HCT116 (cell line): Measurements from ENCODE around the gene OSBPL1A. TPM values are rescaled to one million over a fixed set of nuclear protein-coding genes. Genes with fewer than 3 reads are reported as not detected.

Experiments
- ATAC-seq: fragments of 200-7000 bp; cut with Tn5 transposase; 2 replicates; pipeline ENCODE4 v1.9.1; 2020; ENCODE audit warnings: mild to moderate bottlenecking, moderate library complexity
- BruUV-seq: library from RNA; stranded (reverse); fragments of 400-500 nt; replicated peaks from 2 replicates; lab custom pipeline; 2021; lab: Mats Ljungman, UMichigan
- CTCF ChIA-PET: fragments of 300-600 bp; sonication (Branson Sonifier 250); formaldehyde crosslinking; loops from one replicate; lab custom pipeline; 2021; ENCODE audit warnings: antibody characterized with exemption; lab: Charles Lee
- POLR2A ChIA-PET: fragments of 300-600, 350-600 bp; sonication (Branson Sonifier 250); formaldehyde crosslinking; loops from one replicate; lab custom pipeline; 2021; ENCODE audit warnings: antibody characterized with exemption; lab: Charles Lee
- RAD21 ChIA-PET, 2 experiments: fragments of 300-600 bp; sonication (Branson Sonifier 250); formaldehyde crosslinking; loops; one replicate each; lab custom pipeline; 2023; ENCODE audit warnings: low total read pairs in 2 of 2; ENCODE audit not compliant: uncharacterized antibody in 2 of 2, unreplicated experiment in 2 of 2, low non-redundant PET in 1 of 2; lab: Charles Lee
- DNase-seq: peaks from one replicate; pipeline ENCODE4 v3.0.0-alpha.2; 2010; ENCODE audit warnings: low read depth, low spot score
- H2AFZ ChIP-seq: fragments of 200-600 bp; shearing (Covaris generic), sonication (generic); 2 replicates; pipeline ENCODE4 v1.6.1; 2017; ENCODE audit warnings: low read depth, mixed run types, mixed read lengths, antibody characterized with exemption, low read length; ENCODE audit not compliant: poor library complexity, severe bottlenecking
- H3K27ac ChIP-seq: 2 replicates; pipeline ENCODE4 v1.5.1; 2012; ENCODE audit warnings: low read depth, low read length
- H3K27me3 ChIP-seq: fragments of 200-600 bp; sonication (generic); 2 replicates; pipeline ENCODE4 v1.6.1; 2016; ENCODE audit warnings: mixed run types, low read length, mixed read lengths; ENCODE audit not compliant: insufficient read depth
- H3K36me3 ChIP-seq, 2 experiments: fragments of 200-500 bp in 1 of 2; fragments of 200-600 bp in 1 of 2; sonication (Bioruptor generic) in 1 of 2; sonication (generic) in 1 of 2; 2 replicates each; pipeline versions ENCODE4 v1.5.1 to v1.6.1; 2014 to 2016; ENCODE audit warnings: low read length in 2 of 2, inconsistent platforms in 1 of 2, mixed read lengths in 1 of 2, mixed run types in 1 of 2; ENCODE audit not compliant: insufficient read depth in 2 of 2, control insufficient read depth in 1 of 2
- H3K4me1 ChIP-seq, 2 experiments: fragments of 200-600 bp in 1 of 2; sonication (generic) in 1 of 2; 2 replicates each; pipeline versions ENCODE4 v1.5.1 to v1.6.1; 2012 to 2017; ENCODE audit warnings: low read length in 2 of 2, inconsistent platforms in 1 of 2, mild to moderate bottlenecking in 1 of 2, mixed read lengths in 1 of 2, mixed run types in 1 of 2, moderate library complexity in 1 of 2; ENCODE audit not compliant: insufficient read depth in 2 of 2, control insufficient read depth in 1 of 2
- H3K4me2 ChIP-seq: fragments of 200-600 bp; sonication (generic); 2 replicates; pipeline ENCODE4 v1.6.1; 2017; ENCODE audit warnings: mixed run types, low read length, mixed read lengths
- H3K4me3 ChIP-seq, 2 experiments: fragments of 200-600 bp in 1 of 2; sonication (generic) in 1 of 2; replicated peaks in 1 of 2; 2 replicates each; pipeline ENCODE4 v1.5.1; 2011 to 2016; ENCODE audit warnings: low read length in 2 of 2, control low read depth in 1 of 2, low read depth in 1 of 2, mild to moderate bottlenecking in 1 of 2, mixed read lengths in 1 of 2, mixed run types in 1 of 2
- H3K79me2 ChIP-seq: fragments of 200-600 bp; sonication (generic); 2 replicates; pipeline ENCODE4 v1.6.1; 2017; ENCODE audit warnings: mild to moderate bottlenecking, mixed run types, low read length, moderate library complexity, mixed read lengths; ENCODE audit not compliant: insufficient read depth
- H3K9ac ChIP-seq: fragments of 200-600 bp; sonication (generic); 2 replicates; pipeline ENCODE4 v1.6.1; 2016; ENCODE audit warnings: low read length, mixed read lengths
- H3K9me2 ChIP-seq: fragments of 200-600 bp; sonication (generic), shearing (Covaris generic); 2 replicates; pipeline ENCODE4 v1.6.1; 2017; ENCODE audit warnings: mixed run types, mild to moderate bottlenecking, moderate library complexity; ENCODE audit not compliant: insufficient read depth
- H3K9me3 ChIP-seq, 2 experiments: fragments of 200-500 bp in 1 of 2; fragments of 200-600 bp in 1 of 2; sonication (Bioruptor generic) in 1 of 2; sonication (generic) in 1 of 2; 2 replicates each; pipeline ENCODE4 v1.6.1; 2014 to 2017; ENCODE audit warnings: low read length in 2 of 2, mixed read lengths in 2 of 2, inconsistent platforms in 1 of 2, low read depth in 1 of 2, mild to moderate bottlenecking in 1 of 2, mixed run types in 1 of 2, moderate library complexity in 1 of 2; ENCODE audit not compliant: control insufficient read depth in 1 of 2, insufficient read depth in 1 of 2
- H4K20me1 ChIP-seq: fragments of 200-600 bp; sonication (generic), shearing (Covaris generic); 2 replicates; pipeline ENCODE4 v1.6.1; 2017; ENCODE audit warnings: mixed run types, mild to moderate bottlenecking, moderate library complexity; ENCODE audit not compliant: insufficient read depth
- RAD21 ChIP-seq: IDR thresholded peaks from 2 replicates; pipeline ENCODE4 v1.6.1; 2012; ENCODE audit warnings: low read depth, mild to moderate bottlenecking
- REST ChIP-seq: IDR thresholded peaks from 2 replicates; pipeline ENCODE4 v1.6.1; 2012; ENCODE audit warnings: low read depth
- YY1 ChIP-seq: IDR thresholded peaks from 2 replicates; pipeline ENCODE4 v1.6.1; 2011; ENCODE audit warnings: low read length, low read depth, moderate library complexity, mild to moderate bottlenecking; ENCODE audit not compliant: insufficient replicate concordance; ENCODE audit errors: extremely low read depth
- ZBTB33 ChIP-seq: IDR thresholded peaks from 2 replicates; pipeline ENCODE4 v1.6.1; 2011; ENCODE audit warnings: mild to moderate bottlenecking, low read length, moderate library complexity; ENCODE audit not compliant: insufficient replicate concordance; ENCODE audit errors: extremely low read depth
- ZFX ChIP-seq: fragments of 450-650 bp; IDR thresholded peaks from 2 replicates; pipeline ENCODE4 v1.6.1; 2017
- ZNF274 ChIP-seq: fragments of 200-500 bp; sonication (Bioruptor generic); IDR thresholded peaks from 2 replicates; pipeline ENCODE4 v1.6.1; 2014; ENCODE audit warnings: mild to moderate bottlenecking, low read depth, low read length, inconsistent platforms
- intact Hi-C: fragments of 100-400 bp; cut with micrococcal nuclease; formaldehyde crosslinking; loops from 2 replicates; pipeline ENCODE4 v1.10.0; 2022
- total RNA-seq: library from RNA; stranded (reverse); gene quantifications from one replicate; pipeline ENCODE4 v1.2.1, GENCODE V29; 2021; ENCODE audit not compliant: unreplicated experiment
- TF ChIP-seq, protein P1 (sequence below): IDR thresholded peaks from 2 replicates; pipeline ENCODE4 v1.6.1; 2012

The OSBPL1A gene
- total RNA-seq, 1 experiment from 2014 or later, result 18.9 TPM

DNA sequence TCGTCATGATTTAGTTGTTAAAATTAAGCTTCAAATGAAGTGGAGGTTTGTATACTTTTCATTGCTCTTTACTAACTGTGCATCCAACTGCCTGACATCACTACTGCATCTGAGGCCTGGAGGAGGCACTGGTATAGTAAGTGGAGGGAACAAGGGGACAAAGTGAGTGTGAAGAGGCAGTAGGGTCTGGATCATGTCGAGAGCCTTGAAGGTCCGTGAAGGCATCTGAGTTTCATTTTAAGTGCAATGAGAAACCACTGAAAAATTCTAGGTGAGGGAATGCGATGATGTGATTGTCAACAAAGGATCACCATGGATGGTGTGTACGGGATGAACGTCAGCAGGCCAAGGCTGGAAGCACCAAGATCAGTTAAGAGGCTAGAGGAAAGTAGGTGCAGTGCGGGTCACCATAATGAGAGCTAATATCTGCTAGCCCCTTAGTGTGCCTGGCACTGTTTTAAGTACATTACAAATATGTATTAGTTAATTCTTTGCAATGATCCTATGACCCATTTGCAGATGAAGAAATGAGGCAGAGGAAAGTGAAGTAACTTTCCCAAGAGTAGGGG is 162.7 kb downstream of the OSBPL1A start:
- no TSS peak for BruUV-seq
- CTCF ChIA-PET, result no interaction called here
- intact Hi-C loops, result no loop called here
- ATAC-seq, result no peak
- H3K9me2 ChIP-seq, result no peaks in the 10 kb centered on the region
- H3K4me3 ChIP-seq, result no peak overlapping the region
- no peaks in the 10 kb centered on the region for H3K27me3 ChIP-seq
- no peaks in the 10 kb centered on the region for H3K79me2 ChIP-seq
- 0 out of 2 replicates have a peak, but pooled peaks cover 2% of the 10 kb centered on the region for H4K20me1 ChIP-seq
- H2AFZ ChIP-seq, result no peak overlapping the region
- H3K36me3 ChIP-seq, result peaks cover 0 to 4% of the 10 kb centered on the region in 2 experiments; a peak in 1 of 4 replicates
- no peak overlapping the region for H3K4me2 ChIP-seq
- POLR2A ChIA-PET, result no interaction called here
- no peaks in the 10 kb centered on the region for H3K9me3 ChIP-seq
- H3K27ac ChIP-seq, result no peak overlapping the region
- RAD21 ChIA-PET, result no interaction called here
- no peaks in the 10 kb centered on the region for H3K4me1 ChIP-seq
- no peak overlapping the region for H3K9ac ChIP-seq
- no peak for TF ChIP-seq ZNF274
- TF ChIP-seq ZBTB33, result no peak
- TF ChIP-seq, protein P1, sequence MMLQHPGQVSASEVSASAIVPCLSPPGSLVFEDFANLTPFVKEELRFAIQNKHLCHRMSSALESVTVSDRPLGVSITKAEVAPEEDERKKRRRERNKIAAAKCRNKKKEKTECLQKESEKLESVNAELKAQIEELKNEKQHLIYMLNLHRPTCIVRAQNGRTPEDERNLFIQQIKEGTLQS, result no peak
- no peak for TF ChIP-seq REST
- TF ChIP-seq YY1, result no peak
- TF ChIP-seq ZFX, result no peak
- no peak for TF ChIP-seq RAD21
- no peak for DNase-seq
